ENCODE results near the gene CHID1.

The CHID1 gene

DNA sequence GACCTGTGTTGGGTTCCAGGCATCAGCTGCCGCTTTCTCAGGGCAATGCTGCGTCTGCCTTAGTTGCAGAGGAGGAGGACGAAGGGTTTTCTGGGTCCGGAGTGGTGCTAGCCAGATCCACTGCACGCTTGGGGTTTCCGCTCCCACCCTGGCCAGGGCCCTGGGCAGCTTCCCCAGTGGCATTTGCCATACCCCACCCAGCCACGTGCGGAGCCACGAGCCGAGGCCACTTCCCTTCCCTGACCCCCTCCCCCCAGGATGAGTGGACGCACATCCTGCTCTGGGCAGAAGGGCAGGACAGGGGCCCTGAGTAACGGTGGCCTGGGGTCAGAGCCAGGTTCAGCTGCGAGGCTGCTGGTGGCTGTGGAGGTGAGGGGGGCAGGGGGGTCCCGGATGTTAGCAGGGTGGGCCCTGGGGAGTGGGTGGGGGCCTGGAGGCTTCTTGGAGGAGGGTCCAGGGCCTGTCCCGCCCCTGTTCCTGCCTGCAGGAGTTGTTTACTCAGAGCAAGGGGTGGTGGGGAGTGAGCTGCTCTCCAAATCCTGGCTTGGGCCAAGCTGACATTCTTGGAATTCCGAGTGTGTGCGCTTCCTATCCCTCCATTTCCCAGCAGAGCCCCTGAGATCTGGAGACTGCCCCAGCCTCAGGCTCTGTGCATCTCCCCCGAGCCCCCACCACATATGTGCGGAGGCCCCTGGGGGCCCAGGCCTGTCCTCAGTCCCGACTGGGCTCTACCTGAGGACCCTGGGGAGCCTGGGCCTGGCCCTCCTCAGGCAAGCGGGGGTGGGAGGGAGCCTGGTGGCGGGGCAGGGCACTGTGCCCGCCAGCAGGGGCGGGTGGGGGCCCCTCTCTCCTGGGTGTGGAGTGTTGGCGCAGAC is 66.6 kb downstream of the CHID1 start:
- Histone ChIP-seq H4K20me1 (ENCODE audit: low read depth, low read length) (peaks cover 6% of the 10 kb centered on the region; the same call in 1 of the 2 replicates), H2AFZ (ENCODE audit: low read depth, low read length, severe bottlenecking) (no peak overlapping the region), H3K9me3 (ENCODE audit: insufficient read depth, low read length) (no peaks in the 10 kb centered on the region), H3K27ac (ENCODE audit: low read depth, low read length) (no peak overlapping the region), H3K4me2 (ENCODE audit: low read depth, low read length, poor library complexity, severe bottlenecking) (peak overlapping the region; percentile 70), H3F3A (ENCODE audit: insufficient read depth) (no peaks in the 10 kb centered on the region), H3K4me3 (ENCODE audit: insufficient read depth, low read length, poor library complexity, severe bottlenecking) (no peak overlapping the region), H3K9ac (ENCODE audit: low read length) (peak overlapping the region; percentile 79; the same call in 1 of the 2 replicates), H3K9me2 (replicated peaks; ENCODE audit: insufficient read depth, low read length) (no peaks in the 10 kb centered on the region), H3K27me3 (ENCODE audit: low read length) (no peaks in the 10 kb centered on the region), H3K36me3 (ENCODE audit: low read length) (no peaks in the 10 kb centered on the region), H3K79me2 (ENCODE audit: insufficient read depth, low read length) (peaks cover 19% of the 10 kb centered on the region)
- no peak for TF ChIP-seq EZH2phosphoT487 (conservative IDR thresholded peaks at IDR 0.05; ENCODE audit: low read length)
- TF ChIP-seq, protein P1, sequence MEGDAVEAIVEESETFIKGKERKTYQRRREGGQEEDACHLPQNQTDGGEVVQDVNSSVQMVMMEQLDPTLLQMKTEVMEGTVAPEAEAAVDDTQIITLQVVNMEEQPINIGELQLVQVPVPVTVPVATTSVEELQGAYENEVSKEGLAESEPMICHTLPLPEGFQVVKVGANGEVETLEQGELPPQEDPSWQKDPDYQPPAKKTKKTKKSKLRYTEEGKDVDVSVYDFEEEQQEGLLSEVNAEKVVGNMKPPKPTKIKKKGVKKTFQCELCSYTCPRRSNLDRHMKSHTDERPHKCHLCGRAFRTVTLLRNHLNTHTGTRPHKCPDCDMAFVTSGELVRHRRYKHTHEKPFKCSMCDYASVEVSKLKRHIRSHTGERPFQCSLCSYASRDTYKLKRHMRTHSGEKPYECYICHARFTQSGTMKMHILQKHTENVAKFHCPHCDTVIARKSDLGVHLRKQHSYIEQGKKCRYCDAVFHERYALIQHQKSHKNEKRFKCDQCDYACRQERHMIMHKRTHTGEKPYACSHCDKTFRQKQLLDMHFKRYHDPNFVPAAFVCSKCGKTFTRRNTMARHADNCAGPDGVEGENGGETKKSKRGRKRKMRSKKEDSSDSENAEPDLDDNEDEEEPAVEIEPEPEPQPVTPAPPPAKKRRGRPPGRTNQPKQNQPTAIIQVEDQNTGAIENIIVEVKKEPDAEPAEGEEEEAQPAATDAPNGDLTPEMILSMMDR (IDR thresholded peaks at IDR 0.05; ENCODE audit: insufficient read depth, low read length, poor library complexity, severe bottlenecking), result no peak

DNA sequence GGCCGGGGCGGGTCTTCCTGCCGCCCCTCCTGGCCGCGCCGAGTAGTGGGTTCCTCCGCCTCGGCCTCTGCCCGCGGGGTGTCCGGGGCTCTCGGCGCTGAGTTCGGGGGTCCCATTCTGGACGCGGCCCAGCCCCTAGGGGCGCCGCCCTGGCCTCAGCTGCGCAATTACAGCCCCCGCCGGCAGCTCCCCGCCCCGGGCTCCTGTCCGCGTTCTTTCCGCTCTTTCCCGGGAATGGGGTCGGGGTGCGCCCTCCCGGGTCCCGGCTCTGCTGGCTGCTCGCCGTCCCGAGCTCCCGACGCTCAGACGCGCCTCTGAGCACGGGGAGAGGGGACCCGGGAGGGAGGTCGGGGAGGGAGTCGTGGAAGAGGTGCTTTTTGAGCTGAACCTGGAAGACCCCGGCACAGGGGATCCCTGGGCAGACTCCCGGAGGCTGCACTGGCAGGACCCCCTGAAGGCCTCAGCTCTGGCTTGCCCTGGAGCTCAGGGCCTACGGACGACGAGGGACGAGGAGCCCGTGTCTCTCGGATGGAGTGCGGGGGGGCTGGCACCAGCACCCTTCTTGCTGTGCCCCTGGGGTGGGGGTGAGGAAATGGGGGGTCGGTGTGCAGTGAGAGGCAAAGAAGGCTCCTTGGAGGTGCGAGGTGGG is 67.4 kb downstream of the CHID1 start:
- Histone ChIP-seq H3K36me3 (ENCODE audit: low read length) (no peaks in the 10 kb centered on the region), H2AFZ (ENCODE audit: low read depth, low read length, severe bottlenecking) (peak overlapping the region; percentile 99), H4K20me1 (ENCODE audit: low read depth, low read length) (peaks cover 6% of the 10 kb centered on the region; the same call in 1 of the 2 replicates), H3K27me3 (ENCODE audit: low read length) (no peaks in the 10 kb centered on the region), H3K9ac (ENCODE audit: low read length) (peak overlapping the region; percentile 79), H3K4me2 (ENCODE audit: low read depth, low read length, poor library complexity, severe bottlenecking) (peak overlapping the region; percentile 70), H3K9me2 (replicated peaks; ENCODE audit: insufficient read depth, low read length) (no peaks in the 10 kb centered on the region), H3K27ac (ENCODE audit: low read depth, low read length) (no peak overlapping the region), H3K4me3 (ENCODE audit: insufficient read depth, low read length, poor library complexity, severe bottlenecking) (peak overlapping the region; percentile 88), H3F3A (ENCODE audit: insufficient read depth) (no peaks in the 10 kb centered on the region), H3K9me3 (ENCODE audit: insufficient read depth, low read length) (no peaks in the 10 kb centered on the region), H3K79me2 (ENCODE audit: insufficient read depth, low read length) (peaks cover 19% of the 10 kb centered on the region)
- TF ChIP-seq, protein P1 (IDR thresholded peaks at IDR 0.05; ENCODE audit: insufficient read depth, low read length, poor library complexity, severe bottlenecking), result no peak
- no peak for TF ChIP-seq EZH2phosphoT487 (conservative IDR thresholded peaks at IDR 0.05; ENCODE audit: low read length)

DNA sequence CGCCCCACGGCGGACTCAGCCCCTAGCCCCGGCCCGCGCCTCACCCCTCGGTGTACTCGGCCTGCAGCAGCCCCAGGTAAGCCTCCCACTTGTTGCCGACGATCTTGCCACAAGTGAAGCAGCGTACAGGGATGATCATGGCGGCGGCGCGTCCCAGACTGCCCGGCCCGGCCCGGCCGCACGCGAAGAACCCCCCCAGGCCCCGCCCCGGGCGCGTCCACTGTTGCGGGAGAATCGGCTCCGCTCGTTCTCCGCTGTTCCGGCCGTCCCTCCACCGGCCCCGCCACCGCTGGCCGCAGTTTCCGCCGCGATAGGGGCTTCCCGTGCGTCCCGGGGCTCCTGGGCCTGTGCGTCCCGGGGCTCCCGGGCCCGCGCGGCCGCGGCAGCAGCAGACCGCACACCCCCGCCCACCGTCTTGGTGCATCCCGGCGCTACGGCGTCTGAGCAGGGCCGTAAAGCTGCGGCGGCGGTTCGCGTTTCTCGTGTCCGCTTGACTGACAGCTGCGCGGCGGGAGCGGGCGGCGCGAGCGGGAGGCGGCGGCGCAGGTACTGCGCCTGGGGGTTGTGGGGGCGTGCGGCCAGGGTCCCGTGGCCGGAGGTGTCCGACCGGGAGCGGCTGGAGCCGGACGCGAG is 68.1 kb downstream of the CHID1 start, which contains the start of the genes POLR2L and TSPAN4:
TSS of gene POLR2L (minus strand) at position 160 of the 633 bp plus-strand sequence. CDS start at position 139, 21 bp downstream.
TSS of gene TSPAN4 (plus strand) at position 483 of the 633 bp plus-strand sequence. CDS start 7,453 bp downstream, outside the sequence.
- Histone ChIP-seq H3K9ac (ENCODE audit: low read length) (peak within 1 kb of the TSS; percentile 79), H3K9me2 (replicated peaks; ENCODE audit: insufficient read depth, low read length) (no peaks in the 10 kb centered on the region), H3K79me2 (ENCODE audit: insufficient read depth, low read length) (peaks cover 19% of the 10 kb centered on the region), H4K20me1 (ENCODE audit: low read depth, low read length) (peaks cover 6% of the 10 kb centered on the region; the same call in 1 of the 2 replicates), H3F3A (ENCODE audit: insufficient read depth) (no peaks in the 10 kb centered on the region), H2AFZ (ENCODE audit: low read depth, low read length, severe bottlenecking) (peak within 1 kb of the TSS; percentile 99), H3K27me3 (ENCODE audit: low read length) (no peaks in the 10 kb centered on the region), H3K4me2 (ENCODE audit: low read depth, low read length, poor library complexity, severe bottlenecking) (peak within 1 kb of the TSS; percentile 70), H3K36me3 (ENCODE audit: low read length) (no peaks in the 10 kb centered on the region), H3K27ac (ENCODE audit: low read depth, low read length) (peak within 1 kb of the TSS; percentile 69), H3K9me3 (ENCODE audit: insufficient read depth, low read length) (no peaks in the 10 kb centered on the region), H3K4me3 (ENCODE audit: insufficient read depth, low read length, poor library complexity, severe bottlenecking) (peak within 1 kb of the TSS; percentile 88)
- no peak for TF ChIP-seq EZH2phosphoT487 (conservative IDR thresholded peaks at IDR 0.05; ENCODE audit: low read length)
- TF ChIP-seq, protein P1 (IDR thresholded peaks at IDR 0.05; ENCODE audit: insufficient read depth, low read length, poor library complexity, severe bottlenecking), result no peak
